HG03039 (cell line): ENCODE measurements around the gene BACH2.

ENCODE experiments used
- ATAC-seq: cut with Tn5 transposase; IDR thresholded peaks from one replicate; pipeline ENCODE4 v1.9.1; 2021; ENCODE audit warnings: mild to moderate bottlenecking, moderate library complexity; ENCODE audit not compliant: unreplicated experiment

BACH2 gene

GRCh38 chr6:90302320-90302719, 5.7 kb upstream of the BACH2 start:
- ATAC-seq = no peak

GRCh38 chr6:90301816-90302215, 5.2 kb upstream of the BACH2 start:
- ATAC-seq = no peak

GRCh38 chr6:90298459-90299053, 1.9 kb upstream of the BACH2 start:
- ATAC-seq = no peak

- no peak for ATAC-seq
Measured at GRCh38 chr6:90297867-90298381, 1.3 kb upstream of the BACH2 start.

DNA sequence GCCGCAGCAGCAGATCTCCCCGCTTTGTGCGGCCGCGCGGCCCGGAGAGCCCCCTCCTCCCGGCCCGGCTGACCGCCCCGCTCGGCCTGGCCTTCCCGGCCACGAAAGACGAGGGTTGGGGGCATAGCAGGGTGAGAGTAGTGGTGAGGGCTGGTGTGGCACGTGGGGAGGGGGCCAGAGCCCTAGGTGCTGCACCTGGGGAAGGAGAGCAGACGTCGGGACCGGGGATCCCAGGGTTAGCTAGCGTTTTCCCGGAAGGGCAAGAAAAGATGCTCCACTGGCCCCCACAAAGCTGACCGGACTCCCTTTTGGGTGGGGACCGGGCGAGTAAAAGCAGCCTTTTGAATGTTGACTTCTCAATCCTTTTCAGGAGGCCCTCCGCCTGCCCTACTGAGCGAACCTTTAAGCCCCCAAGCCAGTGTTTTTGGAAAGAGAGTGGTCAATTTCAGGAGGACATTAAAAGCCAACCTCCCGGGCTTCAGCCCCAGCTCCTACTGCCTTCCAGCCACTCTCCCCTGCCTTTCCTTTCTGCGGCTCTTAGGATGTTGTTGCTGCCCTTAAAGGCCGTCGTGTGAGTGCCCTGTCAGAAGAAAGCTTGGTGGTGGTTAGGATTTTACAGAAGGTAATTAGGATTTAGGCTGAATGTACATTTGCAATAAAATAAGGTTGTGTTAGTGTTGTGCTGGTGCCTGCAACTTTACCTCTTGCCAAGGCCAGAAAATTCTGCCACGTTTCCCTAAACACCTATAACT, 648 bp upstream of the BACH2 start:
- ATAC-seq = peak; percentile 5

GRCh38 chr6:90295854-90296340, 746 bp downstream of the BACH2 start:
- ATAC-seq = no peak

- no peak for ATAC-seq
Measured at GRCh38 chr6:90294989-90295853, 1.4 kb downstream of the BACH2 start.

- ATAC-seq = no peak
Measured at GRCh38 chr6:90294614-90294988, 2.0 kb downstream of the BACH2 start.

GRCh38 chr6:90294008-90294511, 2.6 kb downstream of the BACH2 start:
- ATAC-seq = no peak

DNA sequence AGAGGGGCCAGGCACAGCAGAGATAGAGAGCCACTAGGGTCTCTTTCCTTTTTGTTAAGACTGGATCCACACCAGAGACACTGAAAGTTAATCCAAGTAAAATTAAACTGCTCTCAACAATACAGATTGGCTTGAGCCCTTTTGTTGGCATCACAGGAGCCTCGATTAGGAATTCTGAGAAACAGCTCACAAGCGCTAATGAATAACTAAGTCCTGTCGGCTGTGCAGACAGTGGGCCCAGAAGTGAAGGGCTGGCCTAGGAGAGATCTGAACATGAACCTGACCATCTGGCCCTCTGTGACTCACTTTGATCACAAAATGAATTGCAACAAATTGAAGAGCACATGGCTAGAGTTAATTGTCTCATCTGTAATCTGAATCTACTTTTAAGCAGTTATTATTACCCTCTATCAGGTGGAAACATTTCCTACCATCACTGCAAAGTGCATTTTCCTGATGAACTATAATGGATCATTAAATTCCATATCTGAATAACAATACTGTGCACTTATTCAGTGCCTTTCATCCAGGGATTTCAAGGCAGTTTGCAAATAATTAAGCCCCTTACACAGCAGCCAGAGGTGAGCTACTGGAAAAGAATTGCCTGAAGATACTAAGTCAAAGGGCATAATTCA, 3.2 kb downstream of the BACH2 start:
- ATAC-seq = no peak

GRCh38 chr6:90291565-90291964, 5.1 kb downstream of the BACH2 start:
- no peak for ATAC-seq

DNA sequence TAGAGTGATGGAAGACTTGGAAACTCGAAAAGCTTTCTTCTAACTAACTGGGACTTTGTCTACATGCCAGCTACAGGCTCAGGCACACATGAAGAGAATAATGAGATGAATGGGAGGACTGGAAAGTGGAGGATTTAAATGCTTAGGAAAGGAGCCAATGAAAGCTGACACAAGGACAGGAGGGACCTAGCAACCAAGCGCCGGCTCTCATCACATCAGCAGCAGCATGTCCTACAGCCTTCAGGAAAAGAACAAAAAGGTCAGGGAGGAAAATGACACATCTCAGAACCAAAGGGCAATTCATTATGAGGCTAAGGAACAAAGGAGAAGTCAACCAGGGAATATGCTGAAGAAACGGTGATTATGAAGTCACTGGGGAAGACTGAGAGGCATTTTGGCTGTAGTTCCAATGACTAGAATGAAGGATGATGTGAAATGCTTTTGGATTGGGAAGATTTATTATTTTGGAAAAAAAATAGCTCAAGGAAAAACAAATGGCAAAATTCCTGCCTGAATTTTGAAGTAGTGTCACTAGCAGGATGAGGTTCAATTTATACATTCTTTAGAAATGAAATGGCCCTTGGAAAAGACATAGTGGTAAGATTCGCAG, 5.7 kb downstream of the BACH2 start:
- no peak for ATAC-seq

DNA sequence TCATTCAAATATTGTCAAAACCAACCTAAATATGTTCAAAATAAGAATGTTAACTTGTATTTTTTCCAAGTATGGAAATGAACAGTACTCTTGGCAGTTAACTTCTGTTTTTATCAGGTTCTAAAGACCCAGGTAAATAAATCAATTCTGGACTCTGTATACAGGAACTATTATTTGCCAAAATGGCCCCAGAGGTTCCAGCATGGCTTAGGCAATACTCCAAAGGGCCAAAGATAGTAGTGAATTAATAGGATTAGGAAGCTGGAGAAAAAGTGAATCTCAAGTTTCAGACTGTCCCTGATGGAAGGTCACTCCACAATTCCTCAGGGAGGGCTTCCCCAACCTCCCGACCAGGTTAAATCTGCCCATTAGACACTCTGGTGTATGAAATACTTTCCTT, 6.7 kb downstream of the BACH2 start:
- no peak for ATAC-seq

- ATAC-seq = no peak
Measured at GRCh38 chr6:90288404-90288803, 8.2 kb downstream of the BACH2 start.

DNA sequence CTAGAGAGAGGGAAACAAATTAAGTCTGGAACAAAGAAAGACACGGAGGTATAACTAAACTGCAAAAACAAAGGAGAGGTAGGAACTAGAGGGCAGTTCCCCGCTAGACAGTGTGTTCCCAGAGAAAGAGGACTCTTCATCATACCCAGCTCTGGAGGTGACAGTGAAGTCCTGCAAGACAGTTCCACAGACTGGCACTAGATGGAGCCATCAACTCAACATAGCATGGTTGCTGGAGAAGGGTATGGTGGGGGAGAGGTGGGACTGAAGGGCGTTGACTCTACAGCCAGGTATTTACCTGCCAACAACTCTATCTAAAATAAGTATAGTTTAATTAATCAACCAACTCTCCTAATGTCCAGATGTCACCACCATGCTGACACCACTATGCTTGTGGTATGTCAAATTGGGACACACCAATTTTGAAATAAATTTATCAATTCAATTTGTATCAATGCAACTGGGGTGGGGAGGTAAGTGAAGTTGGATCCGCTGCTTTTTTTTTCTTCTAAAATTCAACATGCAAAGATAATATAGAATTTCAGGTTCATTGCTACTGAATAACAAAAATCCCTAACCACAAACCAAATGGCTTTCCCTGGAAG, 9.7 kb downstream of the BACH2 start:
- ATAC-seq = no peak

- peak; percentile 55 for ATAC-seq
Measured at GRCh38 chr6:90285611-90286381, 10.8 kb downstream of the BACH2 start.

DNA sequence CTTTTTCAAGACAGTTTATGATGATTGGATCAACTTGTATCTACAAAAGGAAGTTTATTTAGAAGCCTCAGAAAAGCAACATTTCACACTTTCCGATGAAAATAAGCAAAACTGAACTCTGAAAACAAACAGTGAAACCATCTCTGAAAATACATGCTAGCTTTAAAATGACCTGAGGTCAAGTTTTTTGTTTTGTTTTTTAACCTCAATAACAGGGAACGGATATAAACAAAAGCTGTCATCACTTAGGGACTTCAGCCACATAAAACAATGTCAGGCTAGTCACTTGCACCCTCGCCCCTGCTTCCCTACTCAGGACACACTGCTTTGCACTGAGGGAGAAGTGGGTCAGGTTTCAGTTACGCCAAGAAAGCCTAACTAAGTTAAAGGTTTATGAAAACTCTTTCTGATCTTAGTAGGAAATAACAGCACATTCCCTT, 11.6 kb downstream of the BACH2 start:
- peak; percentile 25 for ATAC-seq

DNA sequence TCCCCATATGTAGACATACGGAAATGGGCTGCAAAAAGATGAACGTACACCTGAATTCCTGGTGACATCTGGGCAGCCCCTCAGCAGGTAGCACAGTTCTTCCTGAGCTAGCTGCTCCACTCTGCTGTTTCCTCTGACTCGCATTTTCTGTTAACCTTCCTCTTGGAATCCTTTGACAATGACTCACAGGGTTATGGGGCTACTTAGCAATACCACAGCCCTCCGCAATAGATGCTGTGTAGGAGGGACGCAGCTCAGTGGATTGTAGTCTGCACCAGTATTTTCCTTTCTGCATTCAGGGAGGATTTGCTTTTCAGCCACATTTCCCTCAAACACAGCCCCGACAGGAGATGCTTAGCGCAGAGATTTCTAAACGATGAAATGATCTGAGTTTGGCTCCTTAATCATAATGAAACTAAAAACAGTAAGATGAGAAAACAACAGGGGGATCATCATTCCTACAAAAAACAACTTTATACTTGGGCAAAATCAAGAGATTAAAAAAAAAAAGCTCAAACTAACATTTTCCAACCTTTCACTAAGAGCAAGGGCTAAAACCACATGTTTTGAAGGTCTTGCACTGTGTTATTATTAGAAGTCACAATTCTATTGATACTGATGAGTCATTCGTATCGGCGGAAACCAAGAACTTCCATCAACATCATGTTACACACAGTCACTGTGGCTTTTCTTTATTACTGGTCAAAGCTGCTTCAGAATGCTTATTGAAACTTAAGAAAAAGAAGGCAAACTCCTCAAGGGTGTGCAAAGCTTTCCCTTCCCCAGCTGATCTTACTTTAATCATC, 12.2 kb downstream of the BACH2 start:
- peak; percentile 89 for ATAC-seq
